HS-5 (cell line): ENCODE results near the gene YES1.

Source experiments
- DNase-seq: peaks from one replicate; pipeline ENCODE4 v3.0.0-alpha.2; 2012; ENCODE audit warnings: low read depth

Gene YES1

GRCh38 chr18:725646-726045 is 86.4 kb downstream of the YES1 start:
- DNase-seq = no peak

- no peak for DNase-seq
These were observed 88.4 kb downstream of the YES1 start for GRCh38 chr18:723541-724080.

GRCh38 chr18:717003-717402 is 95.0 kb downstream of the YES1 start:
- DNase-seq = no peak

GRCh38 chr18:715626-716025 is 96.4 kb downstream of the YES1 start:
- DNase-seq = peak; percentile 48

GRCh38 chr18:713135-713490 is 98.9 kb downstream of the YES1 start:
- no peak for DNase-seq

GRCh38 chr18:712401-713134 is 99.5 kb downstream of the YES1 start, which contains the start of gene ENOSF1:
TSS of gene ENOSF1 (minus strand) at chr18:712630. CDS start at chr18:712587, 43 bp downstream.
- DNase-seq = no peak

GRCh38 chr18:711657-712400 is 100.2 kb downstream of the YES1 start:
- peak; percentile 49 for DNase-seq

- DNase-seq = no peak
These were observed 100.8 kb downstream of the YES1 start for GRCh38 chr18:711310-711656.

- DNase-seq = no peak
These were observed 101.4 kb downstream of the YES1 start for GRCh38 chr18:710418-711300.

GRCh38 chr18:709771-710170 is 102.3 kb downstream of the YES1 start:
- DNase-seq = no peak

GRCh38 chr18:708096-708495 is 103.9 kb downstream of the YES1 start:
- DNase-seq = no peak

- DNase-seq = no peak
These were observed 105.6 kb downstream of the YES1 start for GRCh38 chr18:706405-706804.

- peak; percentile 50 for DNase-seq
These were observed 108.7 kb downstream of the YES1 start for GRCh38 chr18:703213-703967.

GRCh38 chr18:697800-698199 is 114.2 kb downstream of the YES1 start:
- DNase-seq = no peak

- DNase-seq = no peak
These were observed 115.0 kb downstream of the YES1 start for GRCh38 chr18:697012-697411.

GRCh38 chr18:693466-694187 is 118.4 kb downstream of the YES1 start:
- no peak for DNase-seq

- no peak for DNase-seq
These were observed 119.2 kb downstream of the YES1 start for GRCh38 chr18:692824-693223.

- DNase-seq = no peak
These were observed 123.7 kb downstream of the YES1 start for GRCh38 chr18:688323-688722.

- DNase-seq = no peak
These were observed 125.5 kb downstream of the YES1 start for GRCh38 chr18:686339-687111.

- DNase-seq = no peak
These were observed 126.6 kb downstream of the YES1 start for GRCh38 chr18:685438-685837.
